Ovary (tissue), 3 donors: ENCODE measurements around the gene ITPKA.

ENCODE experiments used
- CTCF ChIP-seq, 3 donors: fragments of 450-650 bp in 2 of 3; fragments of 200-600 bp in 1 of 3; IDR thresholded peaks; one replicate each; pipeline versions ENCODE4 v1.5.1 to v1.8.0; 2016 to 2022; ENCODE audit warnings: antibody characterized with exemption in 3 of 3, mild to moderate bottlenecking in 1 of 3
- POLR2A ChIP-seq: fragments of 450-650 bp; IDR thresholded peaks from one replicate; pipeline ENCODE4 v1.6.1; 2017; ENCODE audit warnings: antibody characterized with exemption, mild to moderate bottlenecking, moderate library complexity
- donor health status: DM: no; HTN: no; CAD: no.

GRCh38 chr15:41511331-41511898 lies 17.7 kb downstream of the ITPKA start:
- TF ChIP-seq CTCF (IDR thresholded peaks at IDR 0.05) (no peak), POLR2A (no peak)
